Measurements from ENCODE around the gene DDX39B.
"Not testable (repeated sequence)": the region's sequence is repeated elsewhere in the genome, so short reads cannot be mapped to it uniquely, and the experiment has no call there.

DDX39B gene

DNA sequence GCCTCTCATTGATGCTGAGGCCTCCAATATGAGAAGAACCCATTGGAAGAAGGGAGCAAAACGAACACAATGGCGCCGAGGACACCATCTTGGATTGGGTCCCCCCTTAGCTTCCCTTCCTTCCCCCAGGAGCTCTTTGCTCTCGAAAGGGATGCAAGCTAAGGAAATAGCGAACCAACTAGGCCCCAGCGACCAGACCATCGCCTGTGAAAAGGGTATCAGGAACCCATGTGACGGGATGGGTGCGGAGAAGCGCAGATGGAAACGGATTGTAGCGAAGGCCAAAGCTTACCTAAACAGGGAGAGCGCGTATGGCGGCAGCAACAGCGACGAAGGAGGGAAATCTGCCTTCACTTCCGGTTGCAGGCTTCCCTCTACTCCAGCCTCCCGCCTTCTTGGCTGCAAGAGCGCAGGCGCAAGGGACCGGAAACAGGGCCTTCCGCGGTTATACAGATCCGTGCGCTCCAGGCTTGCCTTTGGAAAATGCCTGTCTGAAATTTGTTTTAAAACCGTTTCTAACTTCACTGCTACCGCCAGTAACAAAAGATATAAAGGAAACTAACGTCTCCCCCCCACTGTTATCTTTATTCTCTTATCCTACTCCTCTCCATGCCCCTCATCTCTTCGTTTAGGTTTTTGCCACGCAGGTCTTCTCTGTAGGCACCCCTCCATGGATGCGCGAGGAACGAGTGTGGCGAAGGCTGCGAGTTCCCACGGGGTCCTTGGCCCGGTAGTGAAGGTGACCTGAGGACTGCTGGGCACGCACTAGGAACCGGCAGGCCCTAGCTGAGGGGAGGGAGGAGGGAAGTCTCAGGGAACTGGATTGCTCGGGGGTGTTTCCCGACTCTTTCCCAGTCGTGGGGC lies at the start of gene DDX39B:
TSS of gene DDX39B (minus strand) at position 346 of the 864 bp plus-strand sequence. CDS start 1,471 bp downstream, outside the sequence.
- DNase-seq: peak; percentile 97

DNA sequence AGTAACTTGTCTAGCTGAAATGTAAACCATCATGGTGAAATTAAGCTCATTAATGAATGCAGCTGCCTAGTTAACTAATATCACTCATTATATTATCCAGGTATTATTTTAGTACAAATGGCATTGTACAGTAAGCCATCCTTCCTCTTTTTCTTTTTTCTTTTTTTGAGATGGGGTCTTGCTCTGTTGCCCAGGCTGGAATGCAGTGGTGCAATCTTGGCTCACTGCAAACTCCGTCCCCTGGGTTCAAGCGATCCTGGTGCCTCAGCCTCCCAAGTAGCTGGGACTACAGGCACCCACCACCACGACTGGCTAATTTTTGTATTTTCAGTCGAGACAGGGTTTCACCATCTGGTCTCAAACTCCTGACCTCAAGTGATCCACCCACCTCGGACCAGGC lies 48.9 kb upstream of the DDX39B start:
- not testable (repeated sequence) for DNase-seq

GRCh38 chr6:31588871-31589650 lies 47.3 kb upstream of the DDX39B start:
- DNase-seq: no peak

DNA sequence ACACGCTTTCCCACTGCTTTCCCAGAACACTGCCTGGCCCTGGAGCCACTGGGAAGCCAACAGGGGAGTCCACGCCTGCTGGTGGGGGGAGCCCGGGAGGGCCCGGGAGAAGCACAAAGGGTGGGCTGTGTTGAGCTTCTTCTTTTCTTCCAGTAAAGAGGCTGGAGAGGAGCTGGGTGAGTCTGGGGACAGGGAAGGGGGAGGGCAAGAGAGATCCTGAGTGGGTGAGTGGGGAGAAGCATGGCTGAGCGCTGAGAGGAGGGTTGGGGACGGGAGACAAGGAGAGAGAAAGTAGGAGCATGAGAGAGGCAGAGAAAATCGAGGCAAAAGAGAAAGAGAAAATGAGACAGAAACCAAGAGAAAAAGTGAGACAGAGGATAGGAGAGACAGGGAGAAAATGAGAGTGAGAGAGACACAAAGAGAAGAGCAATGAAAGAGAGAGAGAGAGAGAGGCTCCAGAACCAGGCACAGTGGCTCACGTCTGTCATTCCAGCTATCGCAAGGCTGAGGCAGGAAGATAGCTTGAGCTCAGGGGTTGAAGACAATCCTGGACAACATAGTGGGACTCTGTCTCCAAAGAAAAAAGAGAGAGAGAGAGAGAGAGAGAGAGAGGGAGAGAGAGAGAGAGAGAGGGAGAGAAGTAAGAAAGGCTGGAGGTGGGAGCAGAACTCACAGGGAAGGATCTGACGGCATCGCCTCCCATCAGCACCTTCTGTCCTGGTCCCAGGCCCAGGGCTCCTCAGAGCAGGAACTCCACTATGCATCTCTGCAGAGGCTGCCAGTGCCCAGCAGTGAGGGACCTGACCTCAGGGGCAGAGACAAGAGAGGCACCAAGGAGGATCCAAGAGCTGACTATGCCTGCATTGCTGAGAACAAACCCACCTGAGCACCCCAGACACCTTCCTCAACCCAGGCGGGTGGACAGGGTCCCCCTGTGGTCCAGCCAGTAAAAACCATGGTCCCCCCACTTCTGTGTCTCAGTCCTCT lies 46.3 kb upstream of the DDX39B start:
- no peak for DNase-seq

- no peak for DNase-seq
These were observed 44.9 kb upstream of the DDX39B start for GRCh38 chr6:31586599-31587281.

DNA sequence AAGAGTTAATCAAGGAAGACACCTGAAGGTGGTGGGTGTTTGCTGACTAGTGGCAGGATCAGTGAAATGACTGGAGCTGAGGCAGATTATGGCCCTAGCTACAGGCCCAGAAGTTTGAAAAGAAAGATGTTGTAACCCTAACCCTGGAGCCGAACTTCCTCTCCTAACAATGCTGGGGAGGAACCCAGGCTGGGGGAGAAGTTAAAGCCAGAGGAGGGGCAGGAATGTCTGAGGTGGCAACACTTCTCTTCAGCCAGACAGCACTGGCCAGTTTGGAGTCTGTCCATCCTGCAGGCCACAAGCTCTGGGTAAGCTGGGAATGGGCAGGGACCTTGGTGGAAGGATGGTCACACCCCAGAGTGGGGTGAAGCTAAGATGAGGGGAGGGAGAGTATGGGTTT lies 44.2 kb upstream of the DDX39B start, which contains the start of gene LST1:
TSS of gene LST1 (plus strand) at position 270 of the 400 bp plus-strand sequence. CDS start 1,023 bp downstream, outside the sequence.
- DNase-seq: no peak

DNA sequence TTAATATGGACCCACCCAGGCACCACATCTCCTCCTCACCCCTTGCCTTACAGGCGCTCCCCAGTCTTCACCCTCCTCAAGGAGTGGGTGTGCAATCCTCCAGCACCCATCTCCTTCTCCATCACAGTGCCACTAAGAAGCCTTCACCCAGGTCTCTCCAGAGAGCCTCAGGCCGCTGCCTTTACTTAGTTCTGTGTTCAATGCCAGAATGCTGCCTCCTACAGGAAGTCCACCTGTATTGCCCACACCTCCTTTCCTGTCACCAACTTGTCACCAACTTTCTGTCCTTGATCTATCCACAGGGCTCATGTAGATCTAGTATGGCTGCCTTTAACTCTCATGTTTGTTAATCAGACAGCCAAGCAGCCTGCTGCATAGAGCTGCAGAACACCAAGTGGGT lies 43.7 kb upstream of the DDX39B start:
- no peak for DNase-seq

DNA sequence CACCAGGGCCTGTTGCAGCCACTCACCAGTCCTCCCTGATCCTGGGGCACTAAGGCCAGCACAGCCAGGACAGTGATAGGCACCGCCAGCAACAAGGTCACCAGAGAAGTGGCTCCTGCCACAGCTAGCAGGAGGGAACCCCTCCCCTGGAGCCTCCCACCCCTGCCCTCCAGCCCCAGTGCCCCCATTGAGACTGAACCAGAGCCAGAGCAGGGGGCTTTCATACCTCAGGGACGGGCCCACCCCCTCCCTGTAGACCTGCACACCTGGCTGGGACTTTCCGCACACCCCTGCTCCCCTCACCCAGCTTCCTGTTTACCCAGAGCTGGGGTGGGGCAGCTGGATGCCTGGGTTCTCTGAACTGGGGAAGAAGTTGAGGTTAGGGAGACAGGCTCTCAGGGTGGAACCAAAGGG lies 40.4 kb upstream of the DDX39B start, which contains the start of gene LTB:
TSS of gene LTB (minus strand) at position 195 of the 414 bp plus-strand sequence. CDS start at position 188, 7 bp downstream.
- no peak for DNase-seq

DNA sequence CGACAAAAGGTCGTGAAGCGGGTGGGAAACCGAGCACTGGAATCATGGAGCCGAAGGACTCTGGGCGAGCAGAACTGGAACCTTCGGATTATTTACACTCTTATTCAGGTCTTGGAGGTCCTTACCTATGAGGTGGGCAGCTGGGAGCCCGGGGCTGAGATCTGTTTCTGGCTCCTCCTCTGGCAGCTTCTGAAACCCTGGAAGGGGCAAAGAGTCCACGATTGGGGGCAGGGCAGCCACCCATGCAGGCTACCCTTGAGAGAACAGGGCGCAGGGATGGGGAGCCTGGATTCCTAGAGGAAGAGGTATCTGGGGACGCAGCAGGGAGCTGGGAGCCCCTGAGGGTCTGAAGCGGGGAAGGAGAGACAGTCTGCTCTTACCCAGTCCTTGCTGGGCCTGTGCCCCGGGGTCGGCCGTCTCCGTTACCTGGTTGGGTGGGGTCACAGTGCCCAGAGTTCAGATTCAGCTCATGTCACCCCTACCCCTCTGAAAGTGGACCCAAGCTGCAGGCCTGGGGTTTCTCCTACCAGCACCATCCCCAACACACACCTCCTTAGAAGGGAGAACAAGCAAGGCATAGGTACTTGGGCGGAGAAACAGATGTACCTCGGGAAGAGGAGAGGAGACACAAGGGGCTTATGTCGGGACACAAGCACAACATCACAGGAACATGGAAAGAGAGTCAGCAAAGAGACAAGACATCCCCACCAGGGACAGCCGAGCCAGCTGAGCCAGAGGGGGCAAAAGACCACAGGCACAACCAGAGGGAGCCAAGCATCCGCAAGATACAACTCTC lies 39.8 kb upstream of the DDX39B start:
- DNase-seq: no peak

DNA sequence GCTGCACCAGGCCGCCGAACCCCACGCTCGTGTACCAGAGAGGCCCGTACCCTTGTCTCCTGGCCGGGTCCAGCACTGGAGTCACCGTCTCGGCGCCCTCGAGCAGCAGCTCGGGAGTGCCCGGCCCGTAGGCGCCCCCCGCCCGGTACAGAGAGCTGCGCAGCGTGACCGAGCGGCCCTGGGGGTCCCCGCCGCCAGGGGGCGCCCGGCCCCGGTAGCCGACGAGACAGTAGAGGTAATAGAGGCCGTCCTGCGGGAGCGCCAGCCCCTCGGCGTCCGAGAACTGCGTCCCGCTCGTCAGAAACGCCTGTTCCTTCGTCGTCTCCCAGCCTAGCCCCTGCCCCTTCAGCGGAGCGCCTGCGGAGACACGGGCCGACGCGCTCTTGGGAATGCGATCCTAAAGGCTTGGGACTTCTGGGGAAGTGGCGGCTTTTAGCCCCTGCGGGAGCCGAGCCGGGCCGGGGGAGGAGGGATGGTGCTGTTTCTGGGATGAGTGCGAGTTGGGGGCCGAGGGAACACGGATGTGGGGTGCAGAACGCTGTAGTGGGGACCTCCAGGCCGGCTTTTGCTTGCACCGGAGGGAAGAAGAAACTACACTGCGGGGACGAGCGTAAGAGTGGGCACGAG lies 39.1 kb upstream of the DDX39B start:
- DNase-seq: peak; percentile 71

DNA sequence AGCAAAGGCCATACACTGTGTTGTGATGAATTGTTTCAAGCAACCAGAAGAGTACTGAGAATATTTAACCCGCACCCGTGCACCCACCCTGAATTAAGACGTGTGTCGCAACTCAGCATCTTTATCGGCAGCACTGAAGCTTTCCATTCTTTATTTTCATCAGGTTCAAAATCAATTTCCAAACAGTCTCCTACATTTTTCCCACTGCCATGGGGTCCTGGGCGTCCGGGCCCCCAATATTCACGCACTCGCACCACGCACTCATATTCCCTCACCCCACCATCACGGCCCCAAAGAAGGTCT lies 38.6 kb upstream of the DDX39B start:
- DNase-seq: no peak

GRCh38 chr6:31579546-31580437 lies 38.0 kb upstream of the DDX39B start:
- DNase-seq: no peak

DNA sequence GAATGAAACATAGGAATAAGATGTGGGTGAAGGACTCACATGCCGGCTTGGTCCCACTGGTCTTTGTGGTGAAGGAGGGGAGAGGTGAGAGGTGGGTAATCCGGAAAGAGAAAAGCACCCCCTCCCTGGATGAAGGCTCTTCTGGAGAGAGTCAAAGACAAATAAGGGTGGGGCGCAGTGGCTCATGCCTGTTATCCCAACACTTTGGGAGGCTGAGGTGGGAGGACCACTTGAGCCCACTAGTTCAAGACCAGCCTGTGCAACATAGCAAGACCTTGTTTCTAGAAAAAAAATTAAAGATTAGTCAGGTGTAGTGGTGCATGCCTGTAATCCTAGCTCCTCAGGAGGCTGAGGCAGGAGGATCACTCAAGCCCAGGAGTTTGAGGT lies 37.3 kb upstream of the DDX39B start:
- no peak for DNase-seq

GRCh38 chr6:31578184-31579118 lies 36.6 kb upstream of the DDX39B start:
- DNase-seq: no peak

GRCh38 chr6:31577579-31577966 lies 35.8 kb upstream of the DDX39B start:
- no peak for DNase-seq

GRCh38 chr6:31576897-31577578 lies 35.2 kb upstream of the DDX39B start:
- no peak for DNase-seq

DNA sequence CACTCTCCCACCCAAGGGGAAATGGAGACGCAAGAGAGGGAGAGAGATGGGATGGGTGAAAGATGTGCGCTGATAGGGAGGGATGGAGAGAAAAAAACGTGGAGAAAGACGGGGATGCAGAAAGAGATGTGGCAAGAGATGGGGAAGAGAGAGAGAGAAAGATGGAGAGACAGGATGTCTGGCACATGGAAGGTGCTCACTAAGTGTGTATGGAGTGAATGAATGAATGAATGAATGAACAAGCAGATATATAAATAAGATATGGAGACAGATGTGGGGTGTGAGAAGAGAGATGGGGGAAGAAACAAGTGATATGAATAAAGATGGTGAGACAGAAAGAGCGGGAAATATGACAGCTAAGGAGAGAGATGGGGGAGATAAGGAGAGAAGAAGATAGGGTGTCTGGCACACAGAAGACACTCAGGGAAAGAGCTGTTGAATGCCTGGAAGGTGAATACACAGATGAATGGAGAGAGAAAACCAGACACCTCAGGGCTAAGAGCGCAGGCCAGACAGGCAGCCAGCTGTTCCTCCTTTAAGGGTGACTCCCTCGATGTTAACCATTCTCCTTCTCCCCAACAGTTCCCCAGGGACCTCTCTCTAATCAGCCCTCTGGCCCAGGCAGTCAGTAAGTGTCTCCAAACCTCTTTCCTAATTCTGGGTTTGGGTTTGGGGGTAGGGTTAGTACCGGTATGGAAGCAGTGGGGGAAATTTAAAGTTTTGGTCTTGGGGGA lies 34.3 kb upstream of the DDX39B start:
- DNase-seq: no peak
